Stimulated activated naive CD8-positive, alpha-beta T cell treated with anti-CD3 and anti-CD28 coated beads, Interleukin-15, Interleukin-2, amounts not matched to agents 100 U/mL and 50 U/mL, for 24 hours (primary cell): ENCODE measurements around the gene SPDYE18.
"Not testable (repeated sequence)": the region's sequence is repeated elsewhere in the genome, so short reads cannot be mapped to it uniquely, and the experiment has no call there.

Experiments
- ATAC-seq: fragments of 150-1000 bp; cut with Tn5 transposase; one replicate; pipeline ENCODE4 v1.10.0; 2021
- DNase-seq: peaks from one replicate; pipeline ENCODE4 v3.0.0; 2021

The SPDYE18 gene

GRCh38 chr7:77062557-77062956, at the start of gene SPDYE18:
SPDYE18 (minus strand) TSS chr7:77062558; CDS start chr7:77060512, 2,046 bp downstream.
- not testable (repeated sequence) for ATAC-seq

GRCh38 chr7:77108362-77108761, 46.0 kb upstream of the SPDYE18 start:
- not testable (repeated sequence) for ATAC-seq, DNase-seq

More at GRCh38 chr7:77062557-77062956, at the start of gene SPDYE18:
- DNase-seq, result not testable (repeated sequence)

DNA sequence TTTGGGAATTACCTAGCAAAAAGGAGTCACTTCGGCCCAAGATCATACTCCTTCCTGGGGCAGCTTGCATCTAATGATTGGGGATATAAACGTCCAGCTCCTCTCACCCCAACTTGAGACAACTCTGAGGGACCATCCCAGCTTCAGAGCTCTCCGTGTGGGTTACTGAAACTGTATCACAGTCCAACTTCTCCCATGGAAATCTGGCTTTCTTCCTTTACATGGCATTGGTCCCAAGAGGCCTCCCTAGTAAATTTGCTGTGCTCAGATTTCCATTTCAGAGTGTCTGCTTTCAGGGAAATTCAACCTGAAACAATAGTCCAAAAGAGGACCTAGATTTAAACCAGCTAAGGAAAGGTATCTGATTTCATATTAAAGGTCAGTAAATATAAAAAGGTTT, 45.3 kb upstream of the SPDYE18 start:
- DNase-seq, ATAC-seq: not testable (repeated sequence)

GRCh38 chr7:77105904-77106303, 43.5 kb upstream of the SPDYE18 start:
- not testable (repeated sequence) for ATAC-seq, DNase-seq

DNA sequence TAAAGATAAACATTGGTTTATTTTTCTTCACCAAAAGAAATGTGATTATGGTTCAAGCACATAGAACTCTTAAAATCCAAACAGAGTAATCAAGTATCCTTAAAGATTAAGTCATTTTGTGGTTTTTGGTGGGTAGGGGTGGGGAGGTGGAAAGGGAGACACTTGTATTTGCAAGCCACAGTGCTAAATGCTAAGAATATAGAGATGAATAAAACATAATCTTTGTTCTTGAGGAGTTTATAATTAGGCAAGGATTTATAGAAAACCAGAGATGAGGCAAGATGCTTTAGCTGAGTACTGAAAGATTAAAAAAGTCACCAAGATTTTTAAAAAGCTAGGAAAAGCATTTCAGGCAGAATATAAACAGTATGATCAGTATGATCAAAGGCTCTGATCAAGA, 40.3 kb upstream of the SPDYE18 start:
- ATAC-seq, result not testable (repeated sequence)

GRCh38 chr7:77101187-77101586, 38.8 kb upstream of the SPDYE18 start:
- DNase-seq, result not testable (repeated sequence)
- peak; percentile 86 for ATAC-seq

More for the DNA sequence above, 40.3 kb upstream of the SPDYE18 start:
- DNase-seq, result not testable (repeated sequence)

- ATAC-seq, DNase-seq: not testable (repeated sequence)
Measured at GRCh38 chr7:77100501-77100900, 38.1 kb upstream of the SPDYE18 start.

GRCh38 chr7:77092301-77092700, 29.9 kb upstream of the SPDYE18 start:
- not testable (repeated sequence) for DNase-seq, ATAC-seq

GRCh38 chr7:77082192-77082591, 19.8 kb upstream of the SPDYE18 start:
- not testable (repeated sequence) for ATAC-seq, DNase-seq

- ATAC-seq, DNase-seq: not testable (repeated sequence)
Measured at GRCh38 chr7:77080236-77080635, 17.9 kb upstream of the SPDYE18 start.

GRCh38 chr7:77079624-77080023, 17.3 kb upstream of the SPDYE18 start:
- not testable (repeated sequence) for DNase-seq, ATAC-seq

DNA sequence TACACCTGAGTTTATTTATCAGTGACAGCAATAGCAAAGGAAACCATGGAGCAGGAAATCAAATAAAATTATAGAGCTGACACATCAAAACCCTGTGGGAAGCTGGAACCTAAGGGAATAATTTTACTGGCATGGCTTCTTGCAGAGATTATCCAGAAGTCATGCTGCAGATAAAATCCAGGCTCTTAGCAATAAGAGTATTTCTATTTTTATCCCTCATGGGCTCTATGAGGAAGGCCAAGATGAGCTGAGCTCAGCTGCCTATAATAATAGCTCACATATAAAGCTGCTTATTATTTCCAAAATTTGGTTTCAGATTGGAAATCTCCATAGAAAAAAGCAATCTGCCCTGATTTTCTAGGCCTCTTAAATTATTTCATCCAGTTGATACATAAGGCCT, 16.8 kb upstream of the SPDYE18 start:
- not testable (repeated sequence) for DNase-seq, ATAC-seq

DNA sequence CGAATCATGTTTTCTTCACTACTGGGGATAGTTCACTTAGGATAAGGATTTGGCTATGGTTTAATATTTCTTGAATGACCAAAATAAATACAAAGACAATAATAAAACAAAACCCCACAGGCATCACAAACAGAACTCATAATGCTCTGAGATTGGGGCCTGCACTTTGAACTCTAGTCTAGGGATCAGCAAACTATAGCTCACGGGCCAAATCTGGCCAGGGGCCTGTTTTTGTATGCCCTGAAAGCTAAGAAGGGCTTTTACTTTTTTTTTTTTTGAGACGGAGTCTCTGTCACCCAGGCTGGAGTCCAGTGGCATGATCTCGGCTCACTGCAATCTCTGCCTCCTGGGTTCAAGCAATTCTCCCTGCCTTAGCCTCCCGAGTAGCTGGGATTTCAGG, 14.7 kb upstream of the SPDYE18 start:
- not testable (repeated sequence) for ATAC-seq, DNase-seq

DNA sequence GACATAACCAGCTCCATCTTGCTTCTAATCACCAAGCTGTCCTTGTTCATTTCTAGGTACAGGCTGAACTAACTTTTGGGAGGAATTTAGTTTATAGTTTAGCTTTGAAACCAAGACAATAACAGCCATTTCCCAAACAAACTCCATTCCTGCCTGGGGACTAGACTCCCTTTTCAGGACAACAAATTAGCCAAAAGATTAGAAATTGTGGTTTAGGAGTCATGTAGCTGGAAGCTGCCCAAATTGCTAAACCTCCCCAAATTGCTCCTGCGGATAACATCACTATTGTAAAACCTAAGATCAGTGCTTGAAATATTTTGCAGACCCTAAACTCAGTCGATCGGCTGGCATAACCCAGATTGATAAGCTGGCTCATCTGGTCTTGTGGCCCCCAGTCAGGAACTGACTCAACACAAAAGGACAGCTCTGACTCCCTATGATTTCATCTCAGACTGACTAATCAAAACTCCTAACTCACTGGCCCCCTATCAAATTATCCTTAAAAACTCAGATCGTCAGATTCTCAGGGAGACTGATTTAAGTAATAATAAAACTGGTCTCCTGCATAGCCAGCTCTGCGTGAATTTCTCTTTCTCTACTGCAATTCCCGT, 12.5 kb upstream of the SPDYE18 start:
- ATAC-seq, DNase-seq: not testable (repeated sequence)

DNA sequence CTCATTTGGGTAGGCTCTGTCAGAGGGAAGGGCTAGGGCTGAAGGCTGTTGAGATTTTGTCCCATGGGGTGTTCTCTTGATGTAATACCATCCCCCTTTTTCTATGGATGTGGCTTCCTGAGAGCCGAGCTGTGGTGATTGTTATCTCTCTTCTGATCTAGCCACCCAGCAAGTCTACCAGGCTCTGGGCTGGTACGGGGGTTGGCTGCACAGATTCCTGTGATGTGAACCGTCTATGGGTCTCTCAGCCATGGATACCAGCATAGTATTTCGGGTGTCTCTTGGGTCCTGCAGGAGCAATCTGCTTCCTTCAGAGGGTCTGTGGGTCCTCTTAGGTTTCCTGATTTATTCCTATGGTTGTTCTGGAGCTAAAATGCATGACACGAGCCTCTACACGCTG, 8.8 kb upstream of the SPDYE18 start:
- ATAC-seq, DNase-seq: not testable (repeated sequence)

GRCh38 chr7:77065869-77066268, 3.5 kb upstream of the SPDYE18 start:
- not testable (repeated sequence) for DNase-seq

GRCh38 chr7:77063732-77064131, 1.4 kb upstream of the SPDYE18 start:
- DNase-seq, ATAC-seq: not testable (repeated sequence)

More at GRCh38 chr7:77065869-77066268, 3.5 kb upstream of the SPDYE18 start:
- ATAC-seq, result not testable (repeated sequence)

- not testable (repeated sequence) for ATAC-seq, DNase-seq
Measured at GRCh38 chr7:77032261-77032660, 30.1 kb downstream of the SPDYE18 start, which contains the start of gene SPDYE17. SPDYE17 (minus strand) TSS chr7:77032361; CDS start chr7:77030570, 1,791 bp downstream.

DNA sequence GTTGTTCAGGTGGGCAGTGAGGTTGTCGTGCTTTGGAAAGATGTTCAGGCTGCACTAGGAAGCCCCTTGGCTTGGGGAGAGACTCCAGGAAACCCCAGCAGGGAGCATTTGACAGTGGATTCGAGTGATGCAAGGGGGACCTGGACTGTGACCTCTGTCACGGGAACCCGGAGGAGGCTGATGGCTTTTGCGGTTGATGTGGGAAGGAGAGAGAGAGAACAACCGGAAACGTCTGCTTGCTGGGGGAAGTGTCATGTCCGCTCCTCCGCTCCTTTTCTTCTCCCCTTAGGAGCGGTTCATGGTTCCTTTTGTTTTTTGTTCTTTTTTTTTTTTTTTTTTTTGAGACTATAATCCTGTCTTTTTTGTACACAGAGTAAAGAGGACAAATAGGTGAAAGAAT, 36.0 kb downstream of the SPDYE18 start:
- ATAC-seq, DNase-seq: not testable (repeated sequence)

DNA sequence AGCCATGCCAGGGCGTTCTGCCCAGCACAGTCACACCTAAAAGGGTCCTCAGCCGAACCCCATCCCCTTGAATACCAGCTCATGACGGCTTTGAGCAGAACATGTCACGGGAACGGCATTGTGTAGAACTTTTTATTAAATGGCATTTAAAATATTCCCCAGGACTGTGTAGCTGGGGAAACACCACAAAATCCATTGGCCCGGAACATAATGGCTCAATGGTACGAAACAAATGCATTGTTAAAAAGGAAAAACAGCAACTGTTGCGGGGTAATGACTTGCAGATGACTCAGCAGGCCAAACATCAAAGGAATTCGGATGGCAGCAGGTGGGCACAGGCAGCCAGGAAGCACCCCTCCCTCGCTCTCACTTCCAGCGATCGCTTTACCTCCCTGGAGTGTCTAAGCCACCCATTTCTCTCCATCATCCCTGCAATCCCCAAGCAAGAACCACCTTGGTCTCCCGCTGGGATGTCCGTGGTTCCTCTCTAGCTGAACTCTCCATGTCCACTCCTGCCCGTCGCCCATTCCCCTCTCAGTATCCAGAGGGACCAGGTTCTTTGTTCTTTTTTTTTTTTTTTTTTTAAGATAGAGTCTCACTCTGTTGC, 52.2 kb downstream of the SPDYE18 start:
- not testable (repeated sequence) for DNase-seq, ATAC-seq

- not testable (repeated sequence) for DNase-seq, ATAC-seq
Measured at GRCh38 chr7:77008000-77008399, 54.4 kb downstream of the SPDYE18 start.

GRCh38 chr7:77006127-77007110, 55.9 kb downstream of the SPDYE18 start:
- ATAC-seq, DNase-seq: not testable (repeated sequence)
